ENCODE data around the gene DDX59.

The DDX59 gene

DNA sequence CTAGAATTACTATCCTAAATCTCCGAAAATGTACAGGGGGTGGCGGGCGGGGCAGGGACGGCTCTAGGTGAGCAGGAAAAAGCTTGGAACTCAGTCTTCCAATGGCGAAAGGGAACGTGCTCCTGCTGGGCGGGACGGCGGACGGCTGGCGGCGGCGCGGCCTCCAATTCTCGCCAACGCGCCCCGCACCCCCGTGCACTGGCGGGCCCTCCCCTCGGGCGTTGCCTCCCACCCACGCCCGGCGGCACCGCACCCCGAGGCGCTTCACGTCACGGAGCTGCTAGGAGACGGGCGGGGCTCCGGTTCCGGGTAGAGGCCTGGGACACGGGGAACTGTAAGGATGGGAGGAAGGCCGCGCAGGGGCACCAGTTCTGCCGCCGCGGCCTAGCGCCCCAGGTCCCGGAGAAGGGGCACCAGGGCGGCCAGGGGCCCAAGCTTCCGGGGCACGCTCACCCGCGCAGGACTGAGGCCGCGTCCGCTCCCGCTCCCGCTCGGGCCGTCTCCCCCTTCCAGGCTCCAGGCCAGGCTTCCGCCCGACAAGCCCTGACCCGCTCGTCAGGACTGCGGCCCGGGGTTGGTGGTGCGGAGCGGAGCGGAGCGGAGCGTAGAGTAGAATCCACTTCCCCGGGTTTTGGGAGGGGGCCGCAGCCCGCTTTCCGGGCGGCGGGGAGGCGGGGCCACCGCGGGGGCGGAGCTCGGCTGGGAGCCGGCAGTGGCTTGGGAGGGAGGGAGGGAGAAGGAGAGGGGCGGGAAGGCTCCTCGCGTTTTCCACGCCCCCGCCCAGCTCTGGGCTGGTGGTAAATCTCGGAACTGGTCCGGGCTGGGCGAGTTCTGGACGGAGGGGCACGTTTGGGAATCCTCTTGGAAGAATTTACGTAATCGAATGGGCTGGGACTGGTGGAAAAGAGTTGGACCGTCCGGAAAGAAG lies at the start of gene DDX59:
DDX59 (minus strand) TSS at position 594 of the 928 bp plus-strand sequence. CDS start 3,167 bp downstream, outside the sequence.
- Histone ChIP-seq H3K4me1 (ENCODE audit: control insufficient read depth, insufficient read depth, low read length) (no peaks in the 10 kb centered on the region), H3K27me3 (ENCODE audit: control insufficient read depth, insufficient read depth, low read length) (no peaks in the 10 kb centered on the region), H3K27ac (ENCODE audit: low read length) (no peak within 1 kb of the TSS), H3K9me3 (ENCODE audit: control insufficient read depth, insufficient read depth, low read length) (no peaks in the 10 kb centered on the region), H3K36me3 (ENCODE audit: control insufficient read depth, insufficient read depth, low read length) (no peaks in the 10 kb centered on the region), H3K4me3 (ENCODE audit: low read length) (peak within 1 kb of the TSS; percentile 100)
- DNase-seq (ENCODE audit: low read depth, low spot score), result peak; percentile 87
- WGBS (ENCODE audit: insufficient coverage, insufficient read length), result no CpG with 5 or more reads among the region's 91 CpGs

DNA sequence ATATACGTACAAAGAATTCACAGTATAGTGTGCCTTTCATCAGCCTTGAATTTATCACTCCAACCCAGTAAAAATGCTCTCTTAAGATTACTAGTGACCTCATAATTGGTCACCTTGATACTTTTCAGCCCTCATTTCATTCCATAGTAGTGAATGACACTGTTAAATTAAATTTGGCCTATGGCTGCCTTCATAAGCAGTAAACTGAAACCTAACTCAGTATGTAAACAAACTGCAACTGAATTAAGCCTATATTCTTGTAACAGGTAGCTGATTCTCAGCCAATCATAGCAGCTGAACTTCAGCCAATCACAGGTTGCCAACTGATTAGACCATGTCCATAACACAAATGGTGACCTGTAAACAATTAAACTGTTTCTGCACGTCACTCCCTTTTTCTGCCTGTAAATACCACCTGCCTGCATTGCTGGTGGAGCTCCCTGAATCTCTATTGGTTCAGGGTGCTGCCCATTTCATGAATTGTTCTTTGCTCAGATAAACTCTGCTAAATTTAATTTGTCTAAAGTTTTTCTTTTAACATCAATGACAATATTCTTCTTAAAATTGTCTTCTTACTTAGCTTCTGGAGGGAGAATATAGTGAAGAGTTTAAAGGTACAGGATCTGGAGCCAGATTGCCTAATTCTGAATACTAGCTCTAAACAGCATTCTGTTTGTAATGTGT lies 44.9 kb upstream of the DDX59 start:
- WGBS (ENCODE audit: insufficient coverage, insufficient read length), result no CpG with 5 or more reads among the region's 2 CpGs

DNA sequence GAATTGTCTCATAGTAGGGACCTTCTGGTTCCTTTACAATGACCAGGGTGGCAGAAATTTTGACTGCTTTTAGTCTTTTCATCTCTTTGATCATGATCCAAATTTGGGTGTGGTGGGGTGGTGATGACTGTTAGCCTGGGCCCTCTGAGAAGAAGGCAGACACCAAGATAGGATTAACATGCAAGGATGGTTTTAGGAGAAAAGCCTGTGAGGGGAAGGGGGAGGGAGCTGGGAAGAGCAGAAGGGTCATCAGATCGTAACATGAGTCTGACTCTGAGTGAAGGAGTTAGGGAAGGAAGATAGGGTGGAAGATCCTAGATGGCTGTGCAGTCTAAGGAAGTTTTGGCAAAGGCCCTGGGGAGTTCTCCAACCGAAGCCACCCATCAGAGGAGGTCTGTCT lies 40.5 kb upstream of the DDX59 start:
- no CpG with 5 or more reads among the region's 2 CpGs for WGBS (ENCODE audit: insufficient coverage, insufficient read length)
- no peak overlapping the region for H3K27ac ChIP-seq (ENCODE audit: low read length)
- H3K4me3 ChIP-seq (ENCODE audit: low read length), result no peak overlapping the region

More for the DNA sequence above, 44.9 kb upstream of the DDX59 start:
- no peak for DNase-seq (ENCODE audit: low read depth, low spot score)
- H3K27ac ChIP-seq (ENCODE audit: low read length), result no peak overlapping the region
- no peaks in the 10 kb centered on the region for H3K4me1 ChIP-seq (ENCODE audit: control insufficient read depth, insufficient read depth, low read length)
- H3K27me3 ChIP-seq (ENCODE audit: control insufficient read depth, insufficient read depth, low read length), result no peaks in the 10 kb centered on the region
- H3K36me3 ChIP-seq (ENCODE audit: control insufficient read depth, insufficient read depth, low read length), result no peaks in the 10 kb centered on the region
- H3K4me3 ChIP-seq (ENCODE audit: low read length), result no peak overlapping the region
- H3K9me3 ChIP-seq (ENCODE audit: control insufficient read depth, insufficient read depth, low read length), result no peaks in the 10 kb centered on the region

DNA sequence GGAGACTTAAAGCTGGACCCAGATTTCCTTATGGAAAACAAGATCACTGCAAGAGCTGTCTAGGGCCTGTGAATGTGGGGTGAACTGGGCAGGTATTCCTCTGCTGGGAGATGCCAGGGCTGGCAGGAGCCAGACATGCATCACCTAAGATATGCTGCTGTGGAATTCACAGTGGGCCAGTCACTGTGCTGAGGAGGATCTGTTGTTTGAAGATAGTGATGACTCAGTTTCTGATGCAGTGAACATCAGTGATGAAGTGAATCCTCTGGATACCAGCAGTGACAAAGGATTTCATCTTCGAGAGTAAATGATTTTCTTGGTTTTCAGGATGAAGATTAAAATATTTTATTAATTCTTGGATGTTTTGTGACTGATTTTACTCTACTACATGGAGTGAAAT lies 39.1 kb upstream of the DDX59 start:
- no CpG with 5 or more reads among the region's 1 CpG for WGBS (ENCODE audit: insufficient coverage, insufficient read length)
- no peaks in the 10 kb centered on the region for H3K9me3 ChIP-seq (ENCODE audit: control insufficient read depth, insufficient read depth, low read length)
- H3K36me3 ChIP-seq (ENCODE audit: control insufficient read depth, insufficient read depth, low read length), result no peaks in the 10 kb centered on the region
- H3K4me3 ChIP-seq (ENCODE audit: low read length), result no peak overlapping the region
- no peaks in the 10 kb centered on the region for H3K4me1 ChIP-seq (ENCODE audit: control insufficient read depth, insufficient read depth, low read length)
- no peak overlapping the region for H3K27ac ChIP-seq (ENCODE audit: low read length)
- no peak for DNase-seq (ENCODE audit: low read depth, low spot score)
- no peaks in the 10 kb centered on the region for H3K27me3 ChIP-seq (ENCODE audit: control insufficient read depth, insufficient read depth, low read length)

More for the DNA sequence above, 40.5 kb upstream of the DDX59 start:
- H3K27me3 ChIP-seq (ENCODE audit: control insufficient read depth, insufficient read depth, low read length), result no peaks in the 10 kb centered on the region
- H3K36me3 ChIP-seq (ENCODE audit: control insufficient read depth, insufficient read depth, low read length), result no peaks in the 10 kb centered on the region
- H3K4me1 ChIP-seq (ENCODE audit: control insufficient read depth, insufficient read depth, low read length), result no peaks in the 10 kb centered on the region
- DNase-seq (ENCODE audit: low read depth, low spot score), result no peak
- H3K9me3 ChIP-seq (ENCODE audit: control insufficient read depth, insufficient read depth, low read length), result no peaks in the 10 kb centered on the region

DNA sequence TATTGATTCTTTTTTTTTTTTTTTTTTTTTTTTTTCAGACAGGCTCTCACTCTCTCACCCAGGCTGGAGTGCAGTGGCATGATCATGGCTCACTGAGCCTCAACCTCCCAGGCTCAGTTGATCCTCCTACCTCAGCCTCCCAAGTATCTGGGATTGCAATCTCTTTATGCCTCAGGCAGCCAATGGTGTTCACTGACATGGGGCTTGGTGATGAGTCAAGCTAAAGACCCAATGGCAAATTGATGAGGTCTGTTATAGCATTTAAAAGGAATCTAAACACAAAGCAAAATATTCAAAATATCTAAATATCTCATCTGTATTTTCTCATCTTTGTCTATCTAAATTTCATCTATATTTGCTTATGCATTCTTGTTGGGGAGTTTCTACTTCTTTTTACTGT lies 38.5 kb upstream of the DDX59 start:
- Histone ChIP-seq H3K36me3 (ENCODE audit: control insufficient read depth, insufficient read depth, low read length) (no peaks in the 10 kb centered on the region), H3K9me3 (ENCODE audit: control insufficient read depth, insufficient read depth, low read length) (no peaks in the 10 kb centered on the region), H3K4me3 (ENCODE audit: low read length) (no peak overlapping the region), H3K27me3 (ENCODE audit: control insufficient read depth, insufficient read depth, low read length) (no peaks in the 10 kb centered on the region), H3K27ac (ENCODE audit: low read length) (no peak overlapping the region), H3K4me1 (ENCODE audit: control insufficient read depth, insufficient read depth, low read length) (no peaks in the 10 kb centered on the region)
- no peak for DNase-seq (ENCODE audit: low read depth, low spot score)

DNA sequence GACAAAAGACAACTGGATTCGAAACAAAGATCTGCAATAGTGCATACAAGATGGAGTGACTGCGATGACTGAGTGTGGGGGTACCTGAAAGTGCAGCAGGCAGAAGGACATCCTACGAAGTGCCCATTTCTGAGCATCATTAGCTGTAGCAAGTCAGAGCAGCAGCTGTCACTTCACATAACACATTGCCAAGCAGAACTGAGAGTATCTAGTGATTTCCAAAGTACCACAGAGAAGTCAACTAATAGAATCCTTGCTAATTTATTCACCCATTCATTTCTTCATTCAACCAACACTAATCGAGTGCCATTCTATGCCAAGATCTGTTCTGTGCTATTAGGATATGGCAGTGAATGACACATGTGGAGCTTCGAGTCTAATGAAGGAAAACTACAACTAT lies 37.4 kb upstream of the DDX59 start:
- no CpG with 5 or more reads among the region's 5 CpGs for WGBS (ENCODE audit: insufficient coverage, insufficient read length)
- Histone ChIP-seq H3K27ac (ENCODE audit: low read length) (no peak overlapping the region), H3K27me3 (ENCODE audit: control insufficient read depth, insufficient read depth, low read length) (no peaks in the 10 kb centered on the region), H3K4me1 (ENCODE audit: control insufficient read depth, insufficient read depth, low read length) (no peaks in the 10 kb centered on the region), H3K9me3 (ENCODE audit: control insufficient read depth, insufficient read depth, low read length) (no peaks in the 10 kb centered on the region), H3K4me3 (ENCODE audit: low read length) (no peak overlapping the region), H3K36me3 (ENCODE audit: control insufficient read depth, insufficient read depth, low read length) (no peaks in the 10 kb centered on the region)
- DNase-seq (ENCODE audit: low read depth, low spot score), result no peak

DNA sequence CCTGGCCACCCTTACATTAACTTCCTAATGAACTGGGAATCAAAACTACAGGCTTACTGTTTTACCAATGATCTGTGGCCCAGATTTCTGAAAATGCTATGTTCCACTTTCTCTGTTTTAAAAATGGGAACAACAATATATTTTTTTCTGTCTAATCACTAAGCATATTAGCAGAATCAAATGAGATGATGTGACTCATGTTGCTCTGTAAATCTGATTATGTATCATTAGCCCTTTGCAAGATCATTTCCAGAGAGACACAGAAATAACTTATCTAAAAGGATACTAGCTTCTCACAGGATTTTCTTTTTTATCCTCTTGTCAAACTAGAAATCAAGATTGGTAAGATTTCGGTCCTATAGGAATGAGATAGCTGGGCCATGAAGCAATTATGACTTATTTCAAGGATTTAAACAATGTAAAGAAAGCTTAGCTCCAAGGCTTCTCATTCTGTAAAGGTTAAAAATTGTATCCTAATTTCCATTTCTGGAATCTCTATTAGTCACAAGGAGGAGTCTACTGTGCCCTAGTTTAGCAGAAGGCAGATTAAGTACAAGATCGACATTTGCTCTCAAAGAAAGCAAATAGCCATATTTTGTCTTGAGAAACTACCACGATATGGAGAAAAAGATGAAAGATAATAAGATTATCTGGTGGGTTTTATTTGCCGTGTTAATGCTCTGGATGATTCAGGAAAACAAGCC lies 36.6 kb upstream of the DDX59 start:
- H3K4me3 ChIP-seq (ENCODE audit: low read length), result no peak overlapping the region
- H3K9me3 ChIP-seq (ENCODE audit: control insufficient read depth, insufficient read depth, low read length), result no peaks in the 10 kb centered on the region
- no CpG with 5 or more reads among the region's 4 CpGs for WGBS (ENCODE audit: insufficient coverage, insufficient read length)
- DNase-seq (ENCODE audit: low read depth, low spot score), result no peak
- H3K4me1 ChIP-seq (ENCODE audit: control insufficient read depth, insufficient read depth, low read length), result no peaks in the 10 kb centered on the region
- no peaks in the 10 kb centered on the region for H3K27me3 ChIP-seq (ENCODE audit: control insufficient read depth, insufficient read depth, low read length)
- no peaks in the 10 kb centered on the region for H3K36me3 ChIP-seq (ENCODE audit: control insufficient read depth, insufficient read depth, low read length)
- H3K27ac ChIP-seq (ENCODE audit: low read length), result no peak overlapping the region

DNA sequence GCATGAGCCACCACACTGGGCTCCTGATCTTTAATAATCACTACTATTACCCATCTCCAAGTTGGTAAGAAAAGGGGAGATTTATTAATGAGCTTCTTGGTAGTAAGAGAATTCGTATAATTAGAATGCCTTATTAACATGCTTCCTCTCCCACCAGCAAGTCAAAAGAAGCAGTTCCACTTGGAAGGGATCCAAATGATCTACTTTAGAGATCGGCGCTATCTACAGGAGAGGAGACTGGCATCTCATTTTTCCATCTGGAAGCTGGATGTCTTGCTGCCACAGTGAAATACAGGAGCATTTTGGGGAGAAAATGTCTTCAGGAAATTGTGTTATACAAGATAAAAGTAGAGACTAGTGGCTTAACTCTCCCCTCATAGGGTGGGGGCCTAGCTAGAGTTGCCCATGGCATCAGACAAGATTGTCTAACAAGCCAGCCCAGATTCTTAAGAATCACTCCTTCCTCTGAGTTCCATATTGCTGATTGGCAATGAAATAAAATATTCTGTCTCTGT lies 35.3 kb upstream of the DDX59 start:
- no CpG with 5 or more reads among the region's 3 CpGs for WGBS (ENCODE audit: insufficient coverage, insufficient read length)
- Histone ChIP-seq H3K4me1 (ENCODE audit: control insufficient read depth, insufficient read depth, low read length) (0 out of 2 replicates have a peak, but pooled peaks cover under 1% of the 10 kb centered on the region), H3K4me3 (ENCODE audit: low read length) (no peak overlapping the region), H3K27me3 (ENCODE audit: control insufficient read depth, insufficient read depth, low read length) (no peaks in the 10 kb centered on the region), H3K36me3 (ENCODE audit: control insufficient read depth, insufficient read depth, low read length) (no peaks in the 10 kb centered on the region), H3K27ac (ENCODE audit: low read length) (no peak overlapping the region), H3K9me3 (ENCODE audit: control insufficient read depth, insufficient read depth, low read length) (no peaks in the 10 kb centered on the region)
- no peak for DNase-seq (ENCODE audit: low read depth, low spot score)

DNA sequence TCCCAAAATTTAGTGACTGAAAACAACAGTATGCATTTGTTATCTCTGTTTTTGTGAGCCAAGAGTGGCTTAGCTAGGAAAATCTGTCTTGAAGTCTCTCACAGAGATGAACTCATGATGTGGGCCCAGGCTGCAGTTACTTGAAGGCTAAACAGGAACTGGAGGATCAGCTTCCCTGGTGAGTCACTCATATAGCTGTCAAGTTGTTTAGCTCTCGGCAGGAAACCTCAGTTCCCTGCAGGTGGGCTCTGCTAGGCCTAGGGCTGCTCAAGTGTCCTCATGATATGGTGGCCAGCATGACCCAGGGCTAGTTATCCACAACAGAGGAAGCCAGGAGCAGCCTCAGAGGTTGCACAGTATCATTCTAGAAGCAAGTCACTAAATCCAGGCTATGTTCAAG lies 30.2 kb upstream of the DDX59 start:
- Histone ChIP-seq H3K27me3 (ENCODE audit: control insufficient read depth, insufficient read depth, low read length) (no peaks in the 10 kb centered on the region), H3K4me3 (ENCODE audit: low read length) (no peak overlapping the region), H3K27ac (ENCODE audit: low read length) (no peak overlapping the region), H3K36me3 (ENCODE audit: control insufficient read depth, insufficient read depth, low read length) (no peaks in the 10 kb centered on the region), H3K9me3 (ENCODE audit: control insufficient read depth, insufficient read depth, low read length) (no peaks in the 10 kb centered on the region), H3K4me1 (ENCODE audit: control insufficient read depth, insufficient read depth, low read length) (0 out of 2 replicates have a peak, but pooled peaks cover 1% of the 10 kb centered on the region)
- DNase-seq (ENCODE audit: low read depth, low spot score), result peak; percentile 16
- no CpG with 5 or more reads among the region's 1 CpG for WGBS (ENCODE audit: insufficient coverage, insufficient read length)

DNA sequence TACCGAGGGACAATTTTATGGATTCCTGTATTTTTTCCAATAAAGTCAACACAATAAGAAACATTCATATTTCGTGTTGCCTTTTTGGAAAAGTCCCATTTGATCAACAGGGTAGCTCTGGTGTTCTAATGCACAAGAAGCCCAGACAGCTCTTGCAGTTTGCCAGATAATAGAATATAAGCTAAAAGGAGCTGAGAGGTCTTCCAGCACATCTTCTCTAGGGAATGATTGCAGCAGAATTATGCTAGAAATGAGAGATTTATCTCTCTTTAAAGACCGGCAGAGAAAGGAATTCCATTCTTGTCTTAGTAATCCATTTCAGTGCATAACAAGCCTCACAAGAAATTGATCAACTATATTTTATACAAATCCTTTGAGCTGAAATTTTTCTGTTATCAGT lies 25.0 kb upstream of the DDX59 start:
- no CpG with 5 or more reads among the region's 3 CpGs for WGBS (ENCODE audit: insufficient coverage, insufficient read length)
- DNase-seq (ENCODE audit: low read depth, low spot score), result no peak

More for the DNA sequence above, 25.0 kb upstream of the DDX59 start:
- no peaks in the 10 kb centered on the region for H3K9me3 ChIP-seq (ENCODE audit: control insufficient read depth, insufficient read depth, low read length)
- no peaks in the 10 kb centered on the region for H3K4me1 ChIP-seq (ENCODE audit: control insufficient read depth, insufficient read depth, low read length)
- H3K36me3 ChIP-seq (ENCODE audit: control insufficient read depth, insufficient read depth, low read length), result no peaks in the 10 kb centered on the region
- no peak overlapping the region for H3K4me3 ChIP-seq (ENCODE audit: low read length)
- H3K27ac ChIP-seq (ENCODE audit: low read length), result no peak overlapping the region
- H3K27me3 ChIP-seq (ENCODE audit: control insufficient read depth, insufficient read depth, low read length), result no peaks in the 10 kb centered on the region
